HepG2 (cell line): ENCODE data around the gene SP7. TPM values are rescaled to one million over a fixed set of nuclear protein-coding genes. Genes with fewer than 3 reads are reported as not detected.
A peak's percentile ranks its signal among the peaks of the same experiment; 100 is the strongest.

ENCODE experiments used
- ATAC-seq: fragments of 200-7000 bp; cut with Tn5 transposase; 3 replicates; pipeline ENCODE4 v1.9.1; 2020; ENCODE audit warnings: mild to moderate bottlenecking, moderate library complexity
- BruUV-seq: library from RNA; stranded (reverse); fragments of 400-500 nt; replicated peaks from 2 replicates; lab custom pipeline; 2021; lab: Mats Ljungman, UMichigan
- CTCF ChIA-PET: fragments of 300-600 bp; formaldehyde crosslinking; extraction: SDS; loops from one replicate; lab custom pipeline; 2021; ENCODE audit warnings: low total read pairs, inconsistent platforms, low intra/inter-chr PET ratio; lab: Yijun Ruan, JAX
- POLR2A ChIA-PET: fragments of 350-600 bp; sonication (Branson Sonifier 250); formaldehyde crosslinking; loops from one replicate; lab custom pipeline; 2020; ENCODE audit warnings: antibody characterized with exemption, inconsistent platforms; lab: Yijun Ruan, JAX
- DNase-seq: peaks from one replicate; pipeline ENCODE4 v3.0.0-alpha.2; 2015; ENCODE audit warnings: low spot score
- FAIRE-seq: peaks from 3 replicates; lab custom pipeline; 2011; peaks lifted over from hg19 to GRCh38; lab: Jason Lieb, UNC
- H2AFZ ChIP-seq: one replicate; pipeline ENCODE4 v1.6.1; 2011; ENCODE audit warnings: low read length, inconsistent platforms
- H3K27ac ChIP-seq: fragments of 300-600 bp; 3 replicates; pipeline ENCODE4 v1.8.0; 2011; ENCODE audit warnings: mixed run types, mild to moderate bottlenecking, mixed read lengths, low read length, inconsistent platforms; ENCODE audit not compliant: insufficient read depth; ENCODE audit errors: extremely low read length
- H3K27me3 ChIP-seq, 2 experiments: fragments of 200-600 bp in 1 of 2; 2 replicates in 1 of 2; 3 replicates in 1 of 2; pipeline versions ENCODE4 v1.6.0 to v1.8.0; 2011; ENCODE audit warnings: low read length in 2 of 2, mild to moderate bottlenecking in 2 of 2, moderate library complexity in 2 of 2, inconsistent platforms in 1 of 2; ENCODE audit not compliant: insufficient read depth in 2 of 2, control insufficient read depth in 1 of 2
- H3K36me3 ChIP-seq, 2 experiments: fragments of 200-600 bp in 1 of 2; replicated peaks in 1 of 2; 2 replicates in 1 of 2; 3 replicates in 1 of 2; pipeline versions ENCODE4 v1.5.1 to v1.8.0; 2011; ENCODE audit warnings: low read length in 2 of 2, inconsistent platforms in 1 of 2; ENCODE audit not compliant: insufficient read depth in 2 of 2, control insufficient read depth in 1 of 2
- H3K4me1 ChIP-seq: 2 replicates; pipeline ENCODE4 v1.5.1; 2012; ENCODE audit warnings: low read length, inconsistent platforms; ENCODE audit not compliant: insufficient read depth
- H3K4me2 ChIP-seq: 2 replicates; pipeline ENCODE4 v1.6.0; 2011; ENCODE audit warnings: low read depth, low read length, inconsistent platforms
- H3K4me3 ChIP-seq, 3 experiments: fragments of 200-600 bp in 1 of 3; sonication (generic), shearing (Covaris generic) in 1 of 3; replicated peaks in 1 of 3; 2 replicates each; pipeline ENCODE4 v1.5.1; 2011 to 2016; ENCODE audit warnings: low read length in 3 of 3, inconsistent platforms in 2 of 3, low read depth in 2 of 3, mild to moderate bottlenecking in 2 of 3, control low read depth in 1 of 3, mixed read lengths in 1 of 3; ENCODE audit not compliant: insufficient read depth in 1 of 3
- H3K79me2 ChIP-seq: one replicate; pipeline ENCODE4 v1.6.1; 2011; ENCODE audit warnings: low read length, inconsistent platforms; ENCODE audit not compliant: insufficient read depth
- H3K9ac ChIP-seq: 2 replicates; pipeline ENCODE4 v1.6.0; 2011; ENCODE audit warnings: mild to moderate bottlenecking, low read depth, low read length, inconsistent platforms; ENCODE audit not compliant: insufficient read depth
- H3K9me3 ChIP-seq: 2 replicates; pipeline ENCODE4 v1.5.1; 2012; ENCODE audit warnings: mild to moderate bottlenecking, low read length
- H4K20me1 ChIP-seq: 2 replicates; pipeline ENCODE4 v1.6.0; 2011; ENCODE audit warnings: inconsistent platforms, mild to moderate bottlenecking, low read length, moderate library complexity; ENCODE audit not compliant: insufficient read depth
- KDM3A ChIP-seq: IDR thresholded peaks from 2 replicates; pipeline ENCODE4 v1.6.1; 2018; ENCODE audit warnings: low read depth, missing compliant biosample characterization
- NFKB2 ChIP-seq: sonication (generic); formaldehyde crosslinking; IDR thresholded peaks from 2 replicates; pipeline ENCODE4 v1.4.0; 2020; ENCODE audit warnings: missing genetic modification reagents, borderline replicate concordance
- SNAI1 ChIP-seq: sonication (generic); formaldehyde crosslinking; IDR thresholded peaks from 2 replicates; pipeline ENCODE4 v1.5.0; 2020; ENCODE audit warnings: mild to moderate bottlenecking, missing genetic modification reagents, borderline replicate concordance
- TMF1 ChIP-seq: sonication (generic); formaldehyde crosslinking; IDR thresholded peaks from 2 replicates; pipeline ENCODE4 v1.8.1; 2022; ENCODE audit warnings: low read depth, missing genetic modification reagents
- ZBTB3 ChIP-seq: sonication (generic); formaldehyde crosslinking; IDR thresholded peaks from 2 replicates; pipeline ENCODE4 v1.4.0; 2020; ENCODE audit warnings: low read depth, mild to moderate bottlenecking, moderate library complexity, missing genetic modification reagents, borderline replicate concordance
- ZBTB37 ChIP-seq: sonication (generic); formaldehyde crosslinking; IDR thresholded peaks from 2 replicates; pipeline ENCODE4 v1.4.0; 2020; ENCODE audit warnings: mild to moderate bottlenecking, missing genetic modification reagents
- ZNF317 ChIP-seq: sonication (generic); formaldehyde crosslinking; IDR thresholded peaks from 2 replicates; pipeline ENCODE4 v1.5.0; 2020; ENCODE audit warnings: mild to moderate bottlenecking, missing genetic modification reagents
- ZNF614 ChIP-seq: IDR thresholded peaks from 2 replicates; pipeline ENCODE4 v1.6.1; 2018; ENCODE audit warnings: missing biosample characterization, missing genetic modification reagents, inconsistent platforms, borderline replicate concordance
- WGBS: methylation state at CpG from one replicate; pipeline ENCODE4 v1.1.6; 2017; ENCODE audit warnings: low lambda C conversion rate; 5-methylcytosine and 5-hydroxymethylcytosine counted together
- in situ Hi-C: cut with HindIII; loops from 2 replicates; pipeline ENCODE4 v1.10.0; 2017; ENCODE audit warnings: low pct_unique_long_range_greater_than_20kb; ENCODE audit not compliant: extremely low pct_ligation_motif_present
- intact Hi-C: fragments of 100-400 bp; cut with micrococcal nuclease; formaldehyde crosslinking; loops from one replicate; pipeline ENCODE4 v1.10.0; 2022; ENCODE audit not compliant: unreplicated experiment
- polyA plus RNA-seq, 8 experiments: library from polyadenylated mRNA; depleted of rRNA in 3 of 8; stranded (reverse) in 7 of 8; unstranded in 1 of 8; fragments of >200 nt; fragmentation: Illumina TruSeq in 4 of 8; extraction: Trizol in 4 of 8; gene quantifications; 2 replicates each; pipeline versions ENCODE4 v1.2.1 to v1.2.3, GENCODE V29; 2011 to 2016; ENCODE audit warnings: low read depth in 4 of 8, missing spikeins in 1 of 8, mixed read lengths in 1 of 8; ENCODE audit not compliant: insufficient read depth in 1 of 8
- total RNA-seq, 5 experiments: library from RNA; depleted of rRNA; stranded (reverse); fragments of >200 nt; fragmentation: Illumina TruSeq; extraction: Trizol; gene quantifications; 2 replicates each; pipeline ENCODE4 v1.2.3, GENCODE V29; 2016; ENCODE audit warnings: low read depth in 1 of 5
- TF ChIP-seq, protein P1 (sequence below): sonication (generic); formaldehyde crosslinking; IDR thresholded peaks from 2 replicates; pipeline ENCODE4 v1.4.0; 2020; ENCODE audit warnings: mild to moderate bottlenecking, missing genetic modification reagents

The SP7 gene
- total and polyA plus RNA-seq, 2 of the 13 experiments (the other 11 are each of a cell fraction or from before 2014, with no cell fraction given) = not detected

- H3K9ac ChIP-seq = peak overlapping the region; percentile 98
- intact Hi-C loops = loop anchor here (5.0 kb wide), 1 partner anchor 74 kb away; no protein-coding TSS in a partner anchor
- H3K4me3 ChIP-seq = peak overlapping the region; percentile 90 to 98 (median 96)
- H3K4me2 ChIP-seq = peak overlapping the region; percentile 90
- POLR2A ChIA-PET = interaction anchor here (0.7 to 1.9 kb wide), 26 partner anchors 8 to 248 kb away, joined by 3 to 53 read pairs (median 5); partner anchors contain the start of genes AAAS, CSAD, ESPL1 and PRR13
- FAIRE-seq (no peak), DNase-seq (no peak), ATAC-seq (no peak)
- peaks cover 32% of the 10 kb centered on the region for H3K79me2 ChIP-seq
- H3K36me3 ChIP-seq = peaks cover 8 to 24% of the 10 kb centered on the region in 2 experiments
- H2AFZ ChIP-seq = peak overlapping the region; percentile 78
- TF ChIP-seq ZNF317 (CRISPR knock-in tag) (0 out of 2 replicates have a peak, but pooled peaks have one; percentile 37), TMF1 (CRISPR knock-in tag) (0 out of 2 replicates have a peak, but pooled peaks have one; percentile 5), ZBTB37 (CRISPR knock-in tag) (0 out of 2 replicates have a peak, but pooled peaks have one; percentile 29), ZBTB3 (CRISPR knock-in tag) (0 out of 2 replicates have a peak, but pooled peaks have one; percentile 4), KDM3A (CRISPR knock-in tag) (no peak), SNAI1 (0 out of 2 replicates have a peak, but pooled peaks have one; percentile 38), ZNF614 (CRISPR knock-in tag) (0 out of 2 replicates have a peak, but pooled peaks have one; percentile 6), NFKB2 (CRISPR knock-in tag) (no peak)
- TF ChIP-seq, protein P1, sequence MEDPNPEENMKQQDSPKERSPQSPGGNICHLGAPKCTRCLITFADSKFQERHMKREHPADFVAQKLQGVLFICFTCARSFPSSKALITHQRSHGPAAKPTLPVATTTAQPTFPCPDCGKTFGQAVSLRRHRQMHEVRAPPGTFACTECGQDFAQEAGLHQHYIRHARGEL (CRISPR knock-in tag) = 0 out of 2 replicates have a peak, but pooled peaks have one; percentile 59
- TF ChIP-seq, all 625 proteins: peak for 7
- H3K27ac ChIP-seq = peak overlapping the region; percentile 74
- H3K4me1 ChIP-seq = peaks cover 46% of the 10 kb centered on the region
- no peaks in the 10 kb centered on the region for H3K9me3 ChIP-seq
- peaks cover 0 to 4% of the 10 kb centered on the region in 2 experiments; a peak in 1 of 5 replicates for H3K27me3 ChIP-seq
- CTCF ChIA-PET = no interaction called here
- BruUV-seq = TSS peak; percentile 69
- in situ Hi-C loops = no loop called here
- H4K20me1 ChIP-seq = no peaks in the 10 kb centered on the region
- 1% methylated on average over 12 of the region's 12 CpGs for WGBS
Measured at GRCh38 chr12:53295891-53296219, 40.3 kb downstream of the SP7 start.
